HepG2 (cell line): ENCODE measurements around the gene AMN. TPM values are rescaled to one million over a fixed set of nuclear protein-coding genes. Genes with fewer than 3 reads are reported as not detected.
A peak's percentile ranks its signal among the peaks of the same experiment; 100 is the strongest.

Experiments
- DZIP1 ChIP-seq: sonication (generic); formaldehyde crosslinking; IDR thresholded peaks from 2 replicates; pipeline ENCODE4 v1.5.0; 2020; ENCODE audit warnings: mild to moderate bottlenecking, missing genetic modification reagents
- LRRFIP1 ChIP-seq: sonication (generic); formaldehyde crosslinking; conservative IDR thresholded peaks from 2 replicates; pipeline ENCODE4 v1.4.0; 2020; ENCODE audit warnings: missing genetic modification reagents
- NAIF1 ChIP-seq: sonication (generic); formaldehyde crosslinking; IDR thresholded peaks from 2 replicates; pipeline ENCODE4 v1.5.0; 2020; ENCODE audit warnings: mild to moderate bottlenecking, missing genetic modification reagents, borderline replicate concordance
- NCOA1 ChIP-seq: sonication (generic); formaldehyde crosslinking; IDR thresholded peaks from 2 replicates; pipeline ENCODE4 v1.9.0; 2021; ENCODE audit warnings: missing genetic modification reagents
- NFKB2 ChIP-seq: sonication (generic); formaldehyde crosslinking; IDR thresholded peaks from 2 replicates; pipeline ENCODE4 v1.4.0; 2020; ENCODE audit warnings: missing genetic modification reagents, borderline replicate concordance
- PBX2 ChIP-seq: IDR thresholded peaks from 2 replicates; pipeline ENCODE4 v1.6.1; 2016; ENCODE audit warnings: control low read depth
- SCMH1 ChIP-seq: sonication (generic); formaldehyde crosslinking; IDR thresholded peaks from 2 replicates; pipeline ENCODE4 v1.9.0; 2021; ENCODE audit warnings: missing genetic modification reagents, mild to moderate bottlenecking, borderline replicate concordance
- THAP8 ChIP-seq: sonication (generic); formaldehyde crosslinking; IDR thresholded peaks from 2 replicates; pipeline ENCODE4 v1.5.1; 2020; ENCODE audit warnings: missing genetic modification reagents, mild to moderate bottlenecking, borderline replicate concordance
- THAP9 ChIP-seq: sonication (generic); formaldehyde crosslinking; IDR thresholded peaks from 2 replicates; pipeline ENCODE4; 2020; ENCODE audit warnings: missing genetic modification reagents, mild to moderate bottlenecking, borderline replicate concordance
- UBTF ChIP-seq: sonication (generic); formaldehyde crosslinking; IDR thresholded peaks from 2 replicates; pipeline ENCODE4 v1.4.0; 2020; ENCODE audit warnings: mild to moderate bottlenecking, missing genetic modification reagents
- polyA plus RNA-seq, 8 experiments: library from polyadenylated mRNA; depleted of rRNA in 3 of 8; stranded (reverse) in 7 of 8; unstranded in 1 of 8; fragments of >200 nt; fragmentation: Illumina TruSeq in 4 of 8; extraction: Trizol in 4 of 8; gene quantifications; 2 replicates each; pipeline versions ENCODE4 v1.2.1 to v1.2.3, GENCODE V29; 2011 to 2016; ENCODE audit warnings: low read depth in 4 of 8, missing spikeins in 1 of 8, mixed read lengths in 1 of 8; ENCODE audit not compliant: insufficient read depth in 1 of 8
- total RNA-seq, 5 experiments: library from RNA; depleted of rRNA; stranded (reverse); fragments of >200 nt; fragmentation: Illumina TruSeq; extraction: Trizol; gene quantifications; 2 replicates each; pipeline ENCODE4 v1.2.3, GENCODE V29; 2016; ENCODE audit warnings: low read depth in 1 of 5

AMN gene
- total and polyA plus RNA-seq, 2 of the 13 experiments (the other 11 are each of a cell fraction or from before 2014, with no cell fraction given) = 9.8 to 33.1 TPM

- TF ChIP-seq LRRFIP1 (CRISPR knock-in tag) (no peak), PBX2 (CRISPR knock-in tag) (no peak), NCOA1 (CRISPR knock-in tag) (no peak), THAP8 (CRISPR knock-in tag) (0 out of 2 replicates have a peak, but pooled peaks have one; percentile 35), SCMH1 (CRISPR knock-in tag) (no peak), NFKB2 (peak; percentile 82; the same call in 1 of the 2 replicates), UBTF (peak; percentile 90), NAIF1 (CRISPR knock-in tag) (0 out of 2 replicates have a peak, but pooled peaks have one; percentile 42), THAP9 (CRISPR knock-in tag) (peak; percentile 58; the same call in 1 of the 2 replicates), DZIP1 (CRISPR knock-in tag) (no peak)
Observed at GRCh38 chr14:102922490-102923200, at the start of gene AMN (continued).
